ENCODE data around the gene DOCK4. TPM values are rescaled to one million over a fixed set of nuclear protein-coding genes. Genes with fewer than 3 reads are reported as not detected.

Gene DOCK4
- total and polyA plus RNA-seq, 2 donors from 2014 or later: 3.2 to 38.9 TPM

DNA sequence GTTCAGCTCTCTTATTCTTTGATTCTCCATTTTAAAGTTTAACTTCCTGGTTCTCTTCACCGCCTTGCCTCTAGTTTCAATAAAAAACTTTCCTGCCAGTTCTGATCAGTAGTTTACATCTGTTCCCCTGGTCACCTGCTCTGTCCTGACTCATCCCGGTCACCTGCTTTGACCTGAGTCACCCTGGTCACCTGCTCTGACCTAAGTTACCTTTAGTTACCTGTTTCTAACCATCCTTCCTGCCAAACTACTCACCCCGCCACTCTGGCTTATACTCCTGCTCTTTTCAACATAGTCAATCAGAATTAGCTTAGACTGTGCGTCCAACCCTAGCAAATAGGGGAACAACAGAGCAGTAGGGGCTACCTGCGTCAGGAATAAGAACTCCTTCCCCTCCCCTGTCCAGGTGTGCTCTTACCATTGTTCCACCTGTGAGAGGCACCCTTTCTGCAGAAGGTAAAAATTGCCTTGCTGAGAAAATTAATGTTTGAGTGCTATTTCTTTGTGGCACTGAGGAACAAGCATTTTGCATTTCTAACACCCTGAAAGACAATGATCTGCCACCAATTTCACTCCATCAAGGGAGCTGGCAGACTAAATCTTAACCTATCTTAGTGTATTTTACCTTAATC, 263.6 kb downstream of the DOCK4 start:
- Histone ChIP-seq H3K4me3 (ENCODE audit: low read length in 3 of 3) (no peak overlapping the region), H3K36me3 (ENCODE audit: control insufficient read depth in 2 of 3, insufficient read depth in 3 of 3, low read length in 3 of 3) (peaks cover 0 to 12% (median 2%) of the 10 kb centered on the region in 3 donors), H3K27me3 (ENCODE audit: control insufficient read depth, insufficient read depth, low read length) (no peaks in the 10 kb centered on the region), H3K9me3 (ENCODE audit: control insufficient read depth in 2 of 3, insufficient read depth in 1 of 3, low read length in 3 of 3) (peaks cover 2 to 24% (median 4%) of the 10 kb centered on the region in 3 donors), H3K4me1 (ENCODE audit: control insufficient read depth in 2 of 3, insufficient read depth in 2 of 3, low read depth in 1 of 3, low read length in 3 of 3) (no peaks in the 10 kb centered on the region), H3K9ac (ENCODE audit: low read length in 3 of 3) (no peak overlapping the region), H3K27ac (ENCODE audit: low read depth in 2 of 2, low read length in 2 of 2) (no peak overlapping the region)
- intact Hi-C loops (cut with DNase I): no loop called here
- TF ChIP-seq, protein P1, sequence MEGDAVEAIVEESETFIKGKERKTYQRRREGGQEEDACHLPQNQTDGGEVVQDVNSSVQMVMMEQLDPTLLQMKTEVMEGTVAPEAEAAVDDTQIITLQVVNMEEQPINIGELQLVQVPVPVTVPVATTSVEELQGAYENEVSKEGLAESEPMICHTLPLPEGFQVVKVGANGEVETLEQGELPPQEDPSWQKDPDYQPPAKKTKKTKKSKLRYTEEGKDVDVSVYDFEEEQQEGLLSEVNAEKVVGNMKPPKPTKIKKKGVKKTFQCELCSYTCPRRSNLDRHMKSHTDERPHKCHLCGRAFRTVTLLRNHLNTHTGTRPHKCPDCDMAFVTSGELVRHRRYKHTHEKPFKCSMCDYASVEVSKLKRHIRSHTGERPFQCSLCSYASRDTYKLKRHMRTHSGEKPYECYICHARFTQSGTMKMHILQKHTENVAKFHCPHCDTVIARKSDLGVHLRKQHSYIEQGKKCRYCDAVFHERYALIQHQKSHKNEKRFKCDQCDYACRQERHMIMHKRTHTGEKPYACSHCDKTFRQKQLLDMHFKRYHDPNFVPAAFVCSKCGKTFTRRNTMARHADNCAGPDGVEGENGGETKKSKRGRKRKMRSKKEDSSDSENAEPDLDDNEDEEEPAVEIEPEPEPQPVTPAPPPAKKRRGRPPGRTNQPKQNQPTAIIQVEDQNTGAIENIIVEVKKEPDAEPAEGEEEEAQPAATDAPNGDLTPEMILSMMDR (IDR thresholded peaks at IDR 0.05; ENCODE audit: borderline replicate concordance, extremely low read depth, insufficient read depth): no peak
- FAIRE-seq (no peak), DNase-seq (no peak)

GRCh38 chr7:111937163-111937562, 269.0 kb downstream of the DOCK4 start:
- Histone ChIP-seq H3K4me1 (ENCODE audit: control insufficient read depth in 2 of 3, insufficient read depth in 2 of 3, low read depth in 1 of 3, low read length in 3 of 3) (no peaks in the 10 kb centered on the region), H3K9ac (ENCODE audit: low read length in 3 of 3) (no peak overlapping the region), H3K4me3 (ENCODE audit: low read length in 3 of 3) (no peak overlapping the region), H3K27ac (ENCODE audit: low read depth in 2 of 2, low read length in 2 of 2) (no peak overlapping the region), H3K27me3 (ENCODE audit: control insufficient read depth, insufficient read depth, low read length) (no peaks in the 10 kb centered on the region), H3K36me3 (ENCODE audit: control insufficient read depth in 2 of 3, insufficient read depth in 3 of 3, low read length in 3 of 3) (peaks cover 0 to 8% (median 2%) of the 10 kb centered on the region in 3 donors), H3K9me3 (ENCODE audit: control insufficient read depth in 2 of 3, insufficient read depth in 1 of 3, low read length in 3 of 3) (peaks cover 0 to 7% (median 0%) of the 10 kb centered on the region in 3 donors)
- FAIRE-seq (no peak), DNase-seq (no peak)
- intact Hi-C loops (cut with DNase I): no loop called here
- TF ChIP-seq, protein P1 (IDR thresholded peaks at IDR 0.05; ENCODE audit: borderline replicate concordance, extremely low read depth, insufficient read depth): no peak

GRCh38 chr7:111933609-111934008, 272.6 kb downstream of the DOCK4 start:
- Histone ChIP-seq H3K9ac (ENCODE audit: low read length in 3 of 3) (no peak overlapping the region), H3K36me3 (ENCODE audit: control insufficient read depth in 2 of 3, insufficient read depth in 3 of 3, low read length in 3 of 3) (peaks cover 0 to 8% (median 2%) of the 10 kb centered on the region in 3 donors), H3K4me3 (ENCODE audit: low read length in 3 of 3) (no peak overlapping the region), H3K27me3 (ENCODE audit: control insufficient read depth, insufficient read depth, low read length) (no peaks in the 10 kb centered on the region), H3K9me3 (ENCODE audit: control insufficient read depth in 2 of 3, insufficient read depth in 1 of 3, low read length in 3 of 3) (no peaks in the 10 kb centered on the region), H3K27ac (ENCODE audit: low read depth in 2 of 2, low read length in 2 of 2) (no peak overlapping the region), H3K4me1 (ENCODE audit: control insufficient read depth in 2 of 3, insufficient read depth in 2 of 3, low read depth in 1 of 3, low read length in 3 of 3) (no peaks in the 10 kb centered on the region)
- no peak for FAIRE-seq
- intact Hi-C loops (cut with DNase I): no loop called here
- no peak for DNase-seq
- TF ChIP-seq, protein P1 (IDR thresholded peaks at IDR 0.05; ENCODE audit: borderline replicate concordance, extremely low read depth, insufficient read depth): no peak

Measured in kidney (tissue), 14 donors.